Fibroblast of mammary gland (primary cell): ENCODE measurements around the gene POLQ.

Experiments
- DNase-seq: peaks from one replicate; pipeline ENCODE4 v3.0.0-alpha.2; 2010; ENCODE audit warnings: low read depth
- H3K4me3 ChIP-seq: 2 replicates; pipeline ENCODE4 v1.5.1; 2011; ENCODE audit warnings: low read depth, mild to moderate bottlenecking, low read length, moderate library complexity; ENCODE audit not compliant: control insufficient read depth
- CTCF ChIP-seq: conservative IDR thresholded peaks from 2 replicates; pipeline ENCODE4 v1.5.1; 2011; ENCODE audit warnings: low read depth, low read length, inconsistent platforms; ENCODE audit not compliant: control insufficient read depth, insufficient read depth

POLQ gene

GRCh38 chr3:121515313-121515712, 30.5 kb downstream of the POLQ start:
- DNase-seq = no peak
- TF ChIP-seq CTCF = no peak
- no peak overlapping the region for H3K4me3 ChIP-seq

GRCh38 chr3:121514496-121514895, 31.3 kb downstream of the POLQ start:
- H3K4me3 ChIP-seq = no peak overlapping the region
- TF ChIP-seq CTCF = no peak
- no peak for DNase-seq

- no peak overlapping the region for H3K4me3 ChIP-seq
- TF ChIP-seq CTCF = no peak
- DNase-seq = no peak
Measured at GRCh38 chr3:121508389-121508788, 37.4 kb downstream of the POLQ start.

DNA sequence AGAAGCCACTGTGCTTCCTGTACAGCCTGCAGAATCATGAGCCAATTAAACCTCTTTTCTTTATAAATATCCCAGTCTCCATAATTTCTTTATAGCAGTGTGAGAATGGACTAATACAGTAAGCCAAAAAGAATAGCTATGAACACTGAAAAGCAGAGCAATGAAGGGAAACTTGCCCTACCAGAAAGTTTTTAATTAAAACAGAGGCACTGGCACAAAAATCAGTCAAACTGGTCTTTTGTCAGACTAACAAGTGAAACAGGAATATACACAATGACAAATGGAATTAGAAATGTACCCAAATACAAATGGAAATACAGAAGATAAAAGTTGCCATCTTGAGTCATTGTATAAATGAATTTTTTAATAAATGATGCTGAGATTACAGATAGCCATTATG, 40.5 kb downstream of the POLQ start:
- H3K4me3 ChIP-seq = no peak overlapping the region
- no peak for DNase-seq
- no peak for TF ChIP-seq CTCF

DNA sequence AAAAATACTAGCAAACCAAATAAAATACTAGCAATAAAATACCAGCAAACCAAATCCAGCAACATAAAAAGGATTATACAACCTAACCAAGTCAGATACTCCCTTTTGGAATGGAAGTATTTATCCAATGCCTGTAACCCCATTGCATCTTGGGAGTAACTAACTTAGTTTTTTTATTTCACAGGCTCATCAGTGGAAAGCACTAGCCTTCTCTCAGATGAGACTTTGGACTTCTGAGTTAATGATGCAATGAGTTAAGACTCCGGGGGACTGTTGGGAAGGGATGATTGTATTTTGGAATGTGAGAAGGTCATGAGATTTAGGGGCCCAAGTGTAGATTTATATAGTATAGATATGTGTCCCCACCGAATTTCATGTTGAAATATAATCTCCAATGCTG, 41.2 kb downstream of the POLQ start:
- H3K4me3 ChIP-seq = no peak overlapping the region

DNA sequence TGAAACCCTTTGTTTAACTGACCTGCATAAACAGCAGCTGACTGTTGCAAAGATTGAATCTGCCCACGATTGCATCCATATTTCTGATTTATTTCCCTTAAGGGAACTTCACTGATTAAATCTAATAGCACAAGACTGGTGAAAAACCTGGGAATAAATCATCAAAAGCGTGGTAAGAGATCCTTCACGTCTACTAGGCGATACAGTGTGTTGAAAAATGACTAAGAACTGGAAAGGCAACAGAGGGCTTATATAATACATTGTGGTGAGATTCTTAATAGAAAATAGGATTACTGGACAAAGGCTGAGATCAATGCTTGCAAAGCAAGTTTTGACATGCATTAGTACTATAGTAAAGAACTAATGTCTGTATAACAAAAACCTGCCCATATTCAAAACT, 49.0 kb downstream of the POLQ start:
- no peak for TF ChIP-seq CTCF
- no peak overlapping the region for H3K4me3 ChIP-seq
- no peak for DNase-seq

More for the DNA sequence above, 41.2 kb downstream of the POLQ start:
- DNase-seq = no peak
- no peak for TF ChIP-seq CTCF

DNA sequence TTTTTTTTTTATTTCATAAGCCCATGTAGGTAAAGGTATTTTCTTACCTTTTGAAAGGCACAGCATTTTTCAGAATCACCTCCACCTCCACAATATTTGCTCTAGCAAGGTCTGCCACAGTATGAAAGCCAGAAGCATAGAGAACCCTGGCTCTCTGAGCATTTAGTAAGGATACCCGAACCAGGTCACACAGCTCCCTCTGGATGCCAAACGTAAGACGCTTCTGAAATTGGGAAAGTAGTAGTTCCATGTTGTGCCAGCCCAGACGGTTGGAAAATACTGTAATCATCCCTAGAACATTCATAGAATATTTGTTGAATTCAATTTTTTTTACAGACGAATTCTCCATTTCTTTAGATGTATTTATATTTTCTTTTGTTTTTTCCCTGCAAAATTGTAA, 52.4 kb downstream of the POLQ start:
- DNase-seq = no peak
- no peak overlapping the region for H3K4me3 ChIP-seq
- no peak for TF ChIP-seq CTCF
